HG02798 (cell line): Measurements from ENCODE around the gene VAMP3.
A peak's percentile ranks its signal among the peaks of the same experiment; 100 is the strongest.
"Not testable (repeated sequence)": the region's sequence is repeated elsewhere in the genome, so short reads cannot be mapped to it uniquely, and the experiment has no call there.

Source experiments
- ATAC-seq: cut with Tn5 transposase; IDR thresholded peaks from one replicate; pipeline ENCODE4 v1.9.1; 2021; ENCODE audit warnings: mild to moderate bottlenecking; ENCODE audit not compliant: unreplicated experiment, poor library complexity

The VAMP3 gene

GRCh38 chr1:7761103-7761502 lies 10.0 kb upstream of the VAMP3 start:
- ATAC-seq = no peak

- ATAC-seq = no peak
Observed at GRCh38 chr1:7767176-7767575, 3.9 kb upstream of the VAMP3 start.

GRCh38 chr1:7768583-7768982 lies 2.5 kb upstream of the VAMP3 start:
- no peak for ATAC-seq

- no peak for ATAC-seq
Observed at GRCh38 chr1:7769673-7770412, 1.3 kb upstream of the VAMP3 start.

DNA sequence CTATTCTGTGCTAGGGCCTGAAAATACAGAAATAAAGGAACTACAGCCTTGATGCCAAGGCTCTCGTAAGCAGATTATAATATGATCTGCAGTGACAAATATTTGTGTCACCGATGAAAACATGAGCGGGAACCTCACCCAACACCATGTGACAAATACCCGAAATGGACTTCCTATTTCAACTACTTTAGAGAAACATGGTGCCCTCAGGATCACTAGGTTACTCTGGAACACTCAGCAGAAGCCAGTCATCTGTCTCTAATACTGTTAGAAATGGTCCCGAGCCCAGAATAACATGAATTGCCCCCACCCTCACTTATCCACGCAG lies 463 bp upstream of the VAMP3 start:
- ATAC-seq = peak; percentile 6

DNA sequence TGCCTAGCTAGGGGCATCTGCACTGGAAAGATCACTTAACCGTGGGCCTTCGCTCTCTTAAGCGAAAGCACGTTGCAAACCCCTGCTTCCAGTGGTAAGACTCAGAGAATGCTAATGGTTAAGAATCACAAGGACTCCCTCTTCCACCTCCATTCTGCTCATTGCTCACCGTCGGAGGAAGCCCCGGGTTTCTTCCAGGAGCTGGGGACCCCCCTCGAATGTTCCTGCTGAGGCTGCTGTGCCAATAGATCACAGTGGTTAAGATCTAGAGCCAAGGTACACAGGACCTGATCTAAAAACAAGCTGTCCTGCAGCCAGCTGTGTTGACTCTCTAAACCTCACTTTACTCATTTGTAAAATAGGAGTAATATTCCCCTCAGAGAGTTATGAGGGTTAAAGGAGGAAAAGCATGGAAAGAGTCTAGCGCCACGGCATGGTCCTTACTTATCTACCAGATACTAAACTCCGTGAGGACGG lies 765 bp downstream of the VAMP3 start:
- ATAC-seq = no peak

DNA sequence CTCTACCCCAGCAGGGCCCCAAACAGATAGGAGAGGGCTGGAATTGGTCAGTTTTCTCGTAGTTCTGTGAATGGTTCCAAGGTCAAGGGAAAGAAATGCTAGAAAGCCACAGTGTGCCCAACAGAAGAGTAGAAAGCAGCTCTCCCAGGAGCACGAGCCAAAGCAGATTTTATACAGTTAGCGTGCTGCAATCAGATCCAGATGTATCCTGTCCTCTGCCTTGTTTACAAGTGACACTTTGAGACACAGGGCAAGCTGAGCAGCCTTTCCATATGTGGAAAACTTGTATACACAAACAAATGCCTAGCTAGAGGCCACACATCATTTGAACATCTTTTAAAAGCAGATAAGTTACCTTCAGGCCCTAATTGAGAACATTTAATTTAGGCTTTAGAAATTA lies 6.5 kb downstream of the VAMP3 start:
- no peak for ATAC-seq

DNA sequence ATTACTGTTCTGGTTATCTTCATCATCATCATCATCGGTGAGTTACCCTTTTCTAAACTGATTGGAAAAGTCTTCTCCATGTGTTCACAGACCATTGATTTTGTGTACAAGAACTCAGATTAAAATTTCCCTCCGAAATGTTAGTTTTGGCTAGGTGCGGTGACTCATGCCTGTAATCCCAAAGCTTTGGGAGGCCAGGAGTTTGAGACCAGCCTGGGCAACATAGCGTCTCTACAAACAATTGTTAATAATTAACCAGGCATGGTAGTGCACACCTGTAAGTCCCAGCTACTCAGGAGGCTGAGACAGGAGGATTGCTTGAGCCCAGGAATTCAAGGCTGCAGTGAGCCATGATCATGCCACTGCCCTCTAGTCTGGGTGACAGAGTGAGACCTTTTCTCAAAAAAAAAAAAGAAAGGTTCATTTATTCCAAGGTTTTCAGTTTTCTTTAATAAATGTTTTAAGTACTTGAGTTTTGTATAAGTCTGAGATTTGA lies 7.1 kb downstream of the VAMP3 start:
- no peak for ATAC-seq

DNA sequence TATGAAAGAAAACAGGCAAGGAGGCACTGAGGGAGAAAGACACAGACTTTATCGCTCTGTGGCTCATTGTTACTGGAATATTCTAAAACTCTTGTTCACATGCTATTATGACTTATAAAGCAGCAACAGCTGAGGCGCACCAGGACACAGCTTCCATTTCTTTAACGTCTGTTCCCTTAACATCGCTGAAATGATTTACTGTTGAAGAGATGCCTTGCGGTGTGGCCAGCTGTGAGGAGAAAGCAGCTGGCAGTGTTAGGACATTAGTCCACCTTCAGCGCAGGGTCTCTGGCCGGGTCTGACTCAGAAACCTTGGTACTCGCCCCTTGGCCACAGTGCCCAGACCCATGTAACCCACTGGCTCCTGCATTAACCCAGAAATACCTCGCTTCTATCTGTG lies 9.9 kb downstream of the VAMP3 start:
- ATAC-seq = no peak

- ATAC-seq = no peak
Observed at GRCh38 chr1:7781501-7781900, 10.4 kb downstream of the VAMP3 start.

GRCh38 chr1:7781923-7782495 lies 10.9 kb downstream of the VAMP3 start:
- ATAC-seq = no peak

- no peak for ATAC-seq
Observed at GRCh38 chr1:7783178-7783711, 12.1 kb downstream of the VAMP3 start.

DNA sequence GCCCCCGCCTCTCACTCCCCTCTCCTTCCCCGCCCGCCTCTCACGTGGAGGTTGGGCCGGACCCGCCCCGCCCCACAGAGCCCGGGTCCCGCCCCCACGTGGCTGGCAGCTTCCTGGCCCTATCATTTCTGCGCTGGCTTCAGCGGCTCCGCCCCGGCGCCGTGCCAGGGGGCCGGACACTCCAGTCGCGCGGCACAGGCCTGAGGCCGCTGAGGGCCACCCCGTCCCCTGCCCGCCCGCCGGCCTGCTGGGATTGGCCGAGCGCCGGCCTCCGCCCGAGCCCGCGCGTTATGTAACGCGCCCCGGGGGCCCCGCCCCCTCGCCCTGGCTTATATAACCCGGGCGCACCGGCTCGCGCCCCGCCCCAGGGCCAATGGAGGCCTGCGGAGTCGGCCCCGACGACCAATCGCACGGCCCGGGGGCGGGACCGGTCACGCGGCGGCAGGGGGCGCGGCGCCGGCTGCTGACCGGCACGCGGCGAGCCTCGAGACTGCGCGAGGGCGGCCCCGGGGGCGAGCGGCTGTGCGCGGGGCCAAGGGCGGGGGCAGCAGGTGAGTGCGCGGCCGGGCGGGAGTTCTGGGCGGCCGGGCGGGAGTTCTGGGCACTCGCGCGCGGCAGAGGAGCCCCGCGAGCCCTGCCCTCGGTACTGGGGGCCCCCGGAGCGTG lies 12.9 kb downstream of the VAMP3 start, which contains the start of gene PER3:
TSS of gene PER3 (plus strand) at position 466 of the 666 bp plus-strand sequence. CDS start 587 bp downstream, outside the sequence.
- ATAC-seq = peak; percentile 94

DNA sequence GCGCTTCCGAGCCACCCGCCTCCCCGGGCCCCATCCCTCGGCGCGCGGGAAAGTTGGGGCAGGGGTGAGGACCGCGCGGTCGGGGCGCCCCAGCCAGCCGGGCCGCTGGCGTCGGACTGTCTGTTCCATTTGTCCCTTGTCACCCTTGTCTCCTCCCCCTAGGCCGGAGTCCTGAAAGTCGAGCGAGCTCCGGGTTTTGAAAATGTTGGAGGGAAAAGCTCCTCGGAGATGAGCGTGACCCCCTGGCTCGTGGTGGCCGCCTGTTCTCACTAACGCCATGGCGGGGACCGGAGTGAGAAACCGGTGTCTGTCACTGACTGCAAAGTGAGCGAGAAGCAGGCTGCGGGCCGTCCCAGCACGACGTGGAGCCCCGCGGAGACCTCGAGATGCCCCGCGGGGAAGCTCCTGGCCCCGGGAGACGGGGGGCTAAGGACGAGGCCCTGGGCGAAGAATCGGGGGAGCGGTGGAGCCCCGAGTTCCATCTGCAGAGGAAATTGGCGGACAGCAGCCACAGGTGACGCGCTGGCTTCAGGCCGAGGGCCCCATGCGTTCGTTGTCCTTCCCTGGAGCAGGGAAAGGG lies 13.5 kb downstream of the VAMP3 start:
- no peak for ATAC-seq

DNA sequence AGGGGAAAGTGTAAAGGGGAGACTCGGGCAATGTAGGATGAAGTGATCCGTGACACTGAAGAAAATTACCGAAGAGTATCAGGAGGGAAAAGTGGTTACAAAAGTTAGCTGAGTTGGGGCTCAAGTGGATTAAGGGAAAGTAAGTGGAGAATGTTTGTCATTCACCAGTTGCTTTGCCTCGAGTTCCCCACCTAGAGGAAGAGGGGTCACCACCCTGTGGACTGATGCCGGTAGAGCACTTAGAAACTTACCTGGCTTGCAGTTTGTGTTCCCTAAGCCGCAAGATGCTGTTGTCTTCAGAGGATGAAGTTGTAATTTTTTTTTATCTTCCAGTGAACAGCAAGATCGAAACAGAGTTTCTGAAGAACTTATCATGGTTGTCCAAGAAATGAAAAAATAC lies 14.0 kb downstream of the VAMP3 start:
- no peak for ATAC-seq

- no peak for ATAC-seq
Observed at GRCh38 chr1:7786795-7787194, 15.7 kb downstream of the VAMP3 start.

DNA sequence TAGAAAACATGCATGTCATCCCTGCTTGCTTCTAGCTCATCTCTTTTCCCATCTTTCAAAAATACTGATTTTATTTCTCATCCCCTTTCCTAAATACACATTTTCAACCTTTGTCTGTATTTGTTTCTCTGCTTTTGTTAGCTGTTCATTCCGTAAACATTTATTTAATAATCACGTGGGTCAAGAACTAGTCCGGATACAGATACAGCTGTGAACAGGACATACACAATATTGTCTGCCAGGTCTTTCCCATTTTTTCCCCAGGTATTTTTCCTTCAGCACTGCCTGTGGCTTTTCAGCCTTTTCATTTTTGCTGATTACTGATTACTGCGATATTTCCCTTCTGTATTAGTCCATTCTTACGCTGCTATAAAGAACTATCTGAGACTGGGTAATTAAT lies 18.7 kb downstream of the VAMP3 start:
- no peak for ATAC-seq

DNA sequence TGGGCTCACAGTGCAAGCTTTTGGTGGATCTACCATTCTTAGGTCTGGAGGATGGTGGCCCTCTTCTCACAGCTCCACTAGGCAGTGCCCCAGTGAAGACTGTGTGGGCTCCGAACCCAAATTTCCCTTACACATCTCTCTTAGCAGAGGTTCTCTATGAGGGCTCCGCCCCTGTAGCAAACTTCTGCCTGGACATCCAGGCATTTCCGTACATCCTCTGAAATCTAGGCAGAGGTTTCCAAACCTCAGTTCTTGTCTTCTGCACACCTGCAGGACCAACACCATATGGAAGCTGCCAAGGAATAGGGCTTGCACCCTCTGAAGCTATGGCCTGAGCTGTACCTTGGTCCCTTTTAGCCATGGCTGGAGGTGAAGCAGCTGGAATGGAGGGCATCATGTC lies 19.9 kb downstream of the VAMP3 start:
- ATAC-seq = not testable (repeated sequence)

- ATAC-seq = no peak
Observed at GRCh38 chr1:7795406-7795805, 24.3 kb downstream of the VAMP3 start.

DNA sequence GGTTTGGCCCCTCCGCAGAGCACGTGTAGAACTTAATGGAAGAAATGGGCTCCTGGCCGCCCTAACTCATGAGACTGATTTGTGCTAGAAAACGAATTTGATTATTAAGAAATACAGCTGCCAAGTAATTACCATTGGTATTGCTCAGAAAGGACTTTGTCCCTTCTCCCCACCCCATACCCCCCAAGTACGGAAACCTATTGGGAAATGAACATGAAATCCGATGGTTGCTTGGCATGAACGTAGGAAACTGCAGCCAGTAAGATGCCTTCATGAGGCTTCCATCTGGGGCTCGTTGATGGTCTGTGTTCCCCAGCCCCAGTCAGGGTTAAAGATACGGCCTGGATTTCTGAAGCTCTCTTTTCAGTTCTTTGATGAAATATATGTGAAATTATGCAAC lies 34.4 kb downstream of the VAMP3 start:
- ATAC-seq = no peak
